ENCODE results near the gene NUB1. TPM values are rescaled to one million over a fixed set of nuclear protein-coding genes. Genes with fewer than 3 reads are reported as not detected.
A peak's percentile ranks its signal among the peaks of the same experiment; 100 is the strongest.

NUB1 gene
- total and polyA plus RNA-seq, 11 donors, result 22.6 to 56.3 (median 39.4) TPM

- no peaks in the 10 kb centered on the region for H3K9me3 ChIP-seq
- peaks cover 0 to 11% (median 4%) of the 10 kb centered on the region in 12 donors for H3K4me1 ChIP-seq
- no peak overlapping the region for H3K27ac ChIP-seq
- intact Hi-C loops (cut with DNase I), result loop anchor here in 1 of 10 donors (10.0 kb wide), 1 partner anchor 378 kb away; no protein-coding TSS in a partner anchor
- H3K4me3 ChIP-seq, result no peak overlapping the region
- ATAC-seq, result no peak
- peak in 1 of 5 donors; percentile 51 for DNase-seq
- H3K36me3 ChIP-seq, result peaks cover 0 to 76% (median 62%) of the 10 kb centered on the region in 9 donors
- TF ChIP-seq POLR2A (IDR thresholded peaks at IDR 0.05) (no peak), CTCF (IDR thresholded peaks at IDR 0.05) (no peak)
- WGBS, 4 donors, result 95 to 97% (median 95%) methylated on average over 30 to 33 of the region's 33 CpGs
- peaks cover 0 to 7% (median 1%) of the 10 kb centered on the region in 9 donors for H3K27me3 ChIP-seq
These were observed 34.7 kb downstream of the NUB1 start for GRCh38 chr7:151376218-151376902.

- no peak for ATAC-seq
- Histone ChIP-seq H3K36me3 (peaks cover 0 to 66% (median 56%) of the 10 kb centered on the region in 9 donors), H3K4me3 (no peak overlapping the region), H3K4me1 (peaks cover 0 to 21% (median 13%) of the 10 kb centered on the region in 12 donors), H3K9me3 (no peaks in the 10 kb centered on the region), H3K27ac (no peak overlapping the region), H3K27me3 (peaks cover 4 to 18% (median 12%) of the 10 kb centered on the region in 9 donors)
- WGBS, 4 donors, result 87 to 96% (median 91%) methylated on average over 12 of the region's 12 CpGs
- intact Hi-C loops (cut with DNase I), result loop anchor here in 1 of 10 donors (10.0 kb wide), 1 partner anchor 377 kb away; no protein-coding TSS in a partner anchor
- DNase-seq, result peak in 1 of 5 donors; percentile 46
- TF ChIP-seq CTCF (IDR thresholded peaks at IDR 0.05), result no peak
- TF ChIP-seq POLR2A (IDR thresholded peaks at IDR 0.05), result no peak
These were observed 35.8 kb downstream of the NUB1 start for GRCh38 chr7:151377406-151377805.

- DNase-seq, result no peak
- Histone ChIP-seq H3K9me3 (no peaks in the 10 kb centered on the region), H3K4me3 (no peak overlapping the region), H3K36me3 (peaks cover 0 to 60% (median 51%) of the 10 kb centered on the region in 9 donors), H3K27ac (no peak overlapping the region), H3K4me1 (peaks cover 0 to 21% (median 13%) of the 10 kb centered on the region in 12 donors), H3K27me3 (peaks cover 6 to 23% (median 16%) of the 10 kb centered on the region in 9 donors)
- ATAC-seq, result no peak
- intact Hi-C loops (cut with DNase I), result loop anchor here in 1 of 10 donors (10.0 kb wide), 1 partner anchor 377 kb away; no protein-coding TSS in a partner anchor
- WGBS, 4 donors, result 88 to 91% (median 90%) methylated on average over 9 of the region's 9 CpGs
- TF ChIP-seq POLR2A (IDR thresholded peaks at IDR 0.05) (no peak), CTCF (IDR thresholded peaks at IDR 0.05) (no peak)
These were observed 36.4 kb downstream of the NUB1 start for GRCh38 chr7:151378011-151378410.

GRCh38 chr7:151378496-151379192 lies 37.0 kb downstream of the NUB1 start:
- Histone ChIP-seq H3K4me3 (no peak overlapping the region), H3K27ac (no peak overlapping the region), H3K36me3 (peaks cover 0 to 53% (median 47%) of the 10 kb centered on the region in 9 donors), H3K4me1 (peaks cover 0 to 21% (median 13%) of the 10 kb centered on the region in 12 donors), H3K9me3 (no peaks in the 10 kb centered on the region), H3K27me3 (peaks cover 6 to 28% (median 19%) of the 10 kb centered on the region in 9 donors)
- ATAC-seq (no peak), DNase-seq (peak in 1 of 5 donors; percentile 40)
- intact Hi-C loops (cut with DNase I), result loop anchor here in 1 of 10 donors (10.0 kb wide), 1 partner anchor 376 kb away; no protein-coding TSS in a partner anchor
- WGBS, 4 donors, result 82 to 84% (median 83%) methylated on average over 17 of the region's 17 CpGs
- no peak for TF ChIP-seq POLR2A (IDR thresholded peaks at IDR 0.05)
- no peak for TF ChIP-seq CTCF (IDR thresholded peaks at IDR 0.05)

Measured in heart left ventricle (tissue), 16 donors.